ENCODE data around the gene CACNA1C.

GRCh38 chr12:2299206-2299605, 246.4 kb downstream of the CACNA1C start:
- TF ChIP-seq, protein P1, sequence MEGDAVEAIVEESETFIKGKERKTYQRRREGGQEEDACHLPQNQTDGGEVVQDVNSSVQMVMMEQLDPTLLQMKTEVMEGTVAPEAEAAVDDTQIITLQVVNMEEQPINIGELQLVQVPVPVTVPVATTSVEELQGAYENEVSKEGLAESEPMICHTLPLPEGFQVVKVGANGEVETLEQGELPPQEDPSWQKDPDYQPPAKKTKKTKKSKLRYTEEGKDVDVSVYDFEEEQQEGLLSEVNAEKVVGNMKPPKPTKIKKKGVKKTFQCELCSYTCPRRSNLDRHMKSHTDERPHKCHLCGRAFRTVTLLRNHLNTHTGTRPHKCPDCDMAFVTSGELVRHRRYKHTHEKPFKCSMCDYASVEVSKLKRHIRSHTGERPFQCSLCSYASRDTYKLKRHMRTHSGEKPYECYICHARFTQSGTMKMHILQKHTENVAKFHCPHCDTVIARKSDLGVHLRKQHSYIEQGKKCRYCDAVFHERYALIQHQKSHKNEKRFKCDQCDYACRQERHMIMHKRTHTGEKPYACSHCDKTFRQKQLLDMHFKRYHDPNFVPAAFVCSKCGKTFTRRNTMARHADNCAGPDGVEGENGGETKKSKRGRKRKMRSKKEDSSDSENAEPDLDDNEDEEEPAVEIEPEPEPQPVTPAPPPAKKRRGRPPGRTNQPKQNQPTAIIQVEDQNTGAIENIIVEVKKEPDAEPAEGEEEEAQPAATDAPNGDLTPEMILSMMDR (IDR thresholded peaks at IDR 0.05): no peak
- TF ChIP-seq EP300 (IDR thresholded peaks at IDR 0.05) (no peak), POLR2AphosphoS5 (IDR thresholded peaks at IDR 0.05) (no peak), POLR2A (IDR thresholded peaks at IDR 0.05) (no peak)

All from suprapubic skin (tissue), 4 donors.